HPDE6-E6E7 (cell line): Measurements from ENCODE around the gene NPHS1.
"Not testable (repeated sequence)": the region's sequence is repeated elsewhere in the genome, so short reads cannot be mapped to it uniquely, and the experiment has no call there.

Experiments used
- DNase-seq: peaks from one replicate; pipeline ENCODE4 v3.0.0; 2011; ENCODE audit warnings: missing footprints; ENCODE audit errors: extremely low spot score

NPHS1 gene, protein sequence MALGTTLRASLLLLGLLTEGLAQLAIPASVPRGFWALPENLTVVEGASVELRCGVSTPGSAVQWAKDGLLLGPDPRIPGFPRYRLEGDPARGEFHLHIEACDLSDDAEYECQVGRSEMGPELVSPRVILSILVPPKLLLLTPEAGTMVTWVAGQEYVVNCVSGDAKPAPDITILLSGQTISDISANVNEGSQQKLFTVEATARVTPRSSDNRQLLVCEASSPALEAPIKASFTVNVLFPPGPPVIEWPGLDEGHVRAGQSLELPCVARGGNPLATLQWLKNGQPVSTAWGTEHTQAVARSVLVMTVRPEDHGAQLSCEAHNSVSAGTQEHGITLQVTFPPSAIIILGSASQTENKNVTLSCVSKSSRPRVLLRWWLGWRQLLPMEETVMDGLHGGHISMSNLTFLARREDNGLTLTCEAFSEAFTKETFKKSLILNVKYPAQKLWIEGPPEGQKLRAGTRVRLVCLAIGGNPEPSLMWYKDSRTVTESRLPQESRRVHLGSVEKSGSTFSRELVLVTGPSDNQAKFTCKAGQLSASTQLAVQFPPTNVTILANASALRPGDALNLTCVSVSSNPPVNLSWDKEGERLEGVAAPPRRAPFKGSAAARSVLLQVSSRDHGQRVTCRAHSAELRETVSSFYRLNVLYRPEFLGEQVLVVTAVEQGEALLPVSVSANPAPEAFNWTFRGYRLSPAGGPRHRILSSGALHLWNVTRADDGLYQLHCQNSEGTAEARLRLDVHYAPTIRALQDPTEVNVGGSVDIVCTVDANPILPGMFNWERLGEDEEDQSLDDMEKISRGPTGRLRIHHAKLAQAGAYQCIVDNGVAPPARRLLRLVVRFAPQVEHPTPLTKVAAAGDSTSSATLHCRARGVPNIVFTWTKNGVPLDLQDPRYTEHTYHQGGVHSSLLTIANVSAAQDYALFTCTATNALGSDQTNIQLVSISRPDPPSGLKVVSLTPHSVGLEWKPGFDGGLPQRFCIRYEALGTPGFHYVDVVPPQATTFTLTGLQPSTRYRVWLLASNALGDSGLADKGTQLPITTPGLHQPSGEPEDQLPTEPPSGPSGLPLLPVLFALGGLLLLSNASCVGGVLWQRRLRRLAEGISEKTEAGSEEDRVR (N-terminal part only)

DNA sequence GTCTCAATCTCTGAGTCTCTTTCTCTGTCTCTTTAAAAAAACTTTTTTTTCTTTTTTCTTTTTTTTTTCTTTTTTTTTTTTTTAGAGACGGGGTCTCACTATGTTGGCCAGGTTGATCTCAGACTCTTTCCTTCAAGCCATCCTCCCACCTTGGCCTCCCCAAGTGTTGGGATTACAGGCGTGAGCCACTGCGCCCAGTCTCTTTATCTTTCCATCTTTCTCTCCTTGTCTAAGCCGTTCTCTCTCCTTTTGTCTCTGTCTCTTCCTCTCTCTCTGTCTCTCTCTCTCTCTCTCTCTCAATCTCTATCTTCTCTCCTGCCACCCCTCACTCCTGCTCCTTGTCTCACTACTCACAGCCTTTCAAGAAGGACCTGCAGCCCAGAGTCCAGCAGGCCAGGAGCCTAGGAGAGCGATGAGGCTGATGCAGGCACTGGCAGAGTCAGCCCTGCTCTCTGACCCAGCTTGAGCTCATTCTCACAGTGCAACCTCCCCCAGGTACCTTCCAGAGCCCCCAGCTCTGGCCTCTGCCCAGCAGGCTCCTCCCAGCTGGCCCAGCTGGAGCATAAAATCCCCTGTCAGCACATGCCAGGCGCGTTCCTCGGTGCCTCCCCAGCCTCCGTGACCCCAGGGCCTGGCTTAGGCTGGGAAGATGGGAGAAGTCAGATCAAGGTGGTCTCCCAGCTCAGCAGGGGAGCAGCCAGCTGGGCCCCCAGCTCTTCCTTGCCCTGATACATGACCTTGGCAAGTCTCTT lies at the start of gene NPHS1:
TSS of gene NPHS1 (minus strand) at position 476 of the 752 bp plus-strand sequence. CDS start 667 bp downstream, outside the sequence.
- no peak for DNase-seq

DNA sequence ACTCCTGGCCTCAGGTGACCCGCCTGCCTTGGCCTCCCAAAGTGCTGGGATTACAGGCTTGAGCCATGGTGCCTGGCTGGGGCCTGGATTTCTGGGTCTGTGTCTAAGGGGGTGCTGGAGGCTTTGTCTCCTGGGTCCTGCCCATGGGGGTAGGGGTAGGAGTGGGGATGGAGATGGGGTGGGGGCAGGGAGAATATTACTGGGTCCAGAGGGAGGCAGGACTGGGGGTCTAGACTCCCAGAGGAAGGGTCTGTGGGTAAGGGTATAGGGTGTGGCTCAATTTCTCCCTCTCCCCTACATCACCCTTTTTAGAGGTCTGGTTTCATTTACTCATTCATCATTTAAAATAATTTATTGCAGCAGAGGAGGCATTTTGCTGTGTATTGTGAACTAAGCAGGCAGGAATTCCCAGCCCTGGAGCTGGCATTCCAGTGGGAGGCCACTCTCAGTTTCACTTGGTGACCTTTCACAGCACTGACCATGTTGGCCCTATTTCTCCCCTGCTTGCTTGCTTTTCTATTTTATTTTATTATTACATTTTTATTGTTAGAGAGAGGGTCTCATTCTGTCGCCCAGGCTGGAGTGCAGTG lies 48.8 kb upstream of the NPHS1 start:
- DNase-seq: no peak

GRCh38 chr19:35899547-35900214 lies 47.4 kb upstream of the NPHS1 start:
- peak; percentile 76 for DNase-seq

- DNase-seq: no peak
These were observed 46.1 kb upstream of the NPHS1 start for GRCh38 chr19:35898499-35898809.

DNA sequence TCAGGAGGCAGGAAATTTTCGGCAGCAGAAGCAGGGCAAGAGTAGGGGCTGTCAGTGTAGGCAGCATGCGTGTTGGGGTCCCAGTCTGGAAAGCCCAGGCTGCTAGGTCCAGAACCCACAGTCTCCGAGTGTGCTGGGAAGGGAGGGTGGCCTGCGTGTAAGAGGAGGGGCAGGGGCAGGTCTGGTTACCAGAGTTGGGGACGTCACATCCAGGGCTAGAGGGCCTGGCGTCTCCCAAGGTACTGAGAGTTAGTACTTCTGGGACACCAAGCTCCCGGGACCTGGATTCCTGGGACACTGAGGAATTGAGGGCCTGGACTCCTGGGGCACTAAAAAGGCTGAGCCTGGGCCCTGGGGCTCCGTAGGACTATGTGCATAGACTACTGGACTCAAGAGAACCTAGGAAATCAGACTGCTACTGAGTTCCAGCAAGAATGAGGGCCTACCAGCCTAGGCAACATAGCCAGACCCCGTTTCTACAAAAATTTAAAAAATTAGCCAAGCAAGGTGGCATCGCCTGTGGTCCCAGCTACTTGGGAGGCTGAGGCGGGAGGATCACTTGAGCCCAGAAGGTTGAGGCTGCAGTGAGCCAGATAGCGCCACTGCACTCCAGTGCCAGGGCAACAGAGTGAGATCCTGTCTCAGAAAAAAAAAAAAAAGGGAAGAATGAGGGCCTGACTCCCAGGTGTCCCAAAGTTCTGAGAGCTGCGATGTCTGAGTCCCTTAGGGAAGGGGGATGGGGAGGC lies 45.6 kb upstream of the NPHS1 start:
- no peak for DNase-seq

DNA sequence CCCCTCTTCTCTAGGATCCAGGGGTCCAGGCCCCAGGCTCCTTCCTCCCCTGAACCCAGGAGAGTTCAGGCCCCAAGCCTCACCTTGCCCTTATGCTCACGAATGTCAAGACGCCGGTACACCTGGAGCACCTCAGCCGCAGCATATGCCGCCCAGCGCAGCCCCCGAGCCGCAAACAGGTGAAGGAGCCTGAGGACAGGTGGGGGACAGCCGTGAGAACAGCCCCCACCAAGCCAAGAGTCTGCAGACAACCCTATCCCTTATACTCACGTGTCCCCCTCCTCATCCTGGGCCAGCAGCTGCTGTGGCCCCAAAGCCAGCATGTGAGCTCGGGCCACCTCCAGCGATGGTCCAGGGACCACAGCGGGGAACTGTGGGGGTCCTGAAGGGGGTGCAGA lies 44.3 kb upstream of the NPHS1 start:
- DNase-seq: no peak

GRCh38 chr19:35895911-35896642 lies 43.8 kb upstream of the NPHS1 start:
- no peak for DNase-seq

DNA sequence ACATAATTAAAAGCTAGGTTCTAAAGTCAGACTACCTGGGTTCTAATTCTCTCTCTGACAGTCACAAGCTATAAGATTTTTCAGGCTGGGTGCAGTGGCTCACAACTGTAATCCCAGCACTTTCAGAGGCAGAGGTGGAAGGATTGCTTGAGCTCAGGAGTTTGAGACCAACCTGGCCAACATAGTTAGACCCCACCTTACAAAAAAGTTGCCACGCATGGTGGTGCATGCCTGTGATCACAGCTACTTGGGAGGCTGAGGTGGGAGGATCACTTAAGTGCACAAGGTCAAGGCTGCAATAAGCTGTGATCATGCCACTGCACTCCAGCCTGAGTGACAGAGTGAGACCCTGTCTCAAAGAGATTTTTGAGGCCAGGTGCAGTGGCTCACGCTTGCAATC lies 42.0 kb upstream of the NPHS1 start:
- DNase-seq: no peak

DNA sequence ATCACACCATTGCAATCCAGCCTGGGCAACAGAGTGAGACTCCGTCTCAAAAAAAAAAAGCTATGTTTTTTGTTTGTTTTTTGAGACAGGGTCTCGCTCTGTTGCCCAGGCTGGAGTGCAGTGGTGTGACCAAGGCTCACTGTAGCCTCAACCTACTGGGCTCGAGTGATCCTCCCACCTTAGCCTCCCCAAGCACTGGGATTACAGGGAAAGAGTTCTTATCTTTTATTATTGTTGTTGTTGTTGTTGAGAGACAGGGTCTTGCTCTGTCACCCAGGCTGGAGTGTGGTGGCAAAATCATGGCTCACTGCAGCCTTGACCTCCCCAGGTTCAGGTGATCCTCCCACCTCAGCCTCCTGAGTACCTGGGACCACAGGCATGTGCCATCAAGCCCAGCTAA lies 39.5 kb upstream of the NPHS1 start:
- DNase-seq: not testable (repeated sequence)

- no peak for DNase-seq
These were observed 37.9 kb upstream of the NPHS1 start for GRCh38 chr19:35890113-35890650.

GRCh38 chr19:35889370-35890112 lies 37.2 kb upstream of the NPHS1 start:
- DNase-seq: no peak

DNA sequence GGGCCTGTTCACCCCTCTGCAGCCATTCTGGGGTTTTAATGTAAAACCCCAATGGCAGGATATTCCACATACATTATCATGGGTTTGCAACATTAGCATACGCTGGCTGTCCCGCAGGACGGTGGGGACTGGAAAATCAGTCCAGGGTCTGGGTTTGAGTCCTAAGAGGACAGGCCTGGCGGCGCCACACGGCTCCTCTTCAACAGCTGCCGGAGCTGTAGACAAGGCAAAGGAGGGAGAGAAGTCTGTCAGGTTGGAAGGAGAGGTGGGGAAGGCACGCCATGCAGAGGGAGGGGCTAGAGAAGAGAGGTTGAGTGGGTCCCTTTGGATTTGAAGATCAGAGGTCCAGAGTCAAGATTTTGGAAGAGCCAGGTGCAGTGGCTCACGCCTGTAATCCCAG lies 36.1 kb upstream of the NPHS1 start:
- no peak for DNase-seq

DNA sequence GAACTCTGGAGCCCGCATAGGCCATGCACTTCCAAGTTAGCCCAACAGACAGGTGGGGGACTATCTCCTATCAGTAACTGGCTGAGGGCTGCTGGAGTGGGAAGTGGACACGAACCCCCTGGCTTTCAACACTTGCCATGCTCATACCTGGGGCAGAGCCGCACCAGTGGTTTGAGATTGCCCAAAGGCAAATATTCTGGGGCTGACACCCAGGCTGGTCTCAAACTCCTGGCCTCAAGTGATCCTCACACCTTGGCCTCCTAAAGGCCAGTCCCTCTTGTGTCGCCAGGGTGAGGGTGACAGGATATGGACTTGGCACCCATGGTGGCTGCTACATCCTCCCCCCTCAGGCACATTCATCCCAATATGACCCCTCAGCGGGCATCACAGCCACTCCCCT lies 34.9 kb upstream of the NPHS1 start:
- DNase-seq: no peak

- no peak for DNase-seq
These were observed 33.6 kb upstream of the NPHS1 start for GRCh38 chr19:35885904-35886303.

DNA sequence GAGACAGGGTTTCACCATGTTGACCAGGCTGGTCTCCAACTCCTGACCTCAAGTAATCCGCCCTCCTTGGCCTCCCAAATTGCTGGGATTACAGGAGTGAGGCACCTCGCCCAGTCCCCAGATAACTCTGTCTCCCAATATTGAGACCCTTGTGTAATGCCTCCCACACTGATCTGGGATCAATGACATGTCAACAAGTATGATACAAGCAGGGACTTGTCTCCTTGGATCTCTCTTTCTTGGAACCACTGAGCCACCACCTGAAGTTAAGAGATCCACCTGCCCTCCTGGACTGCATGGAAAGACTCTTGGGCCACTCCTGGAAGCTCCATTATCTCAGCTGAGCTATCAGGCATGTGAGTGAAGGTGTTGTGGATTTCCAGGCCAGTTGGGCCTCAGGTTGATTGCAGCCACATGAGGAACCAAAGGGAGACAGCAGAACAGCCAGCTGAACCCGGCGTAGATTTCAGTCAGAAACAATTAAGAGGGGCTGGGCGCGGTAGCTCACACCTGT lies 33.0 kb upstream of the NPHS1 start:
- no peak for DNase-seq

- no peak for DNase-seq
These were observed 31.6 kb upstream of the NPHS1 start for GRCh38 chr19:35883882-35884281.

DNA sequence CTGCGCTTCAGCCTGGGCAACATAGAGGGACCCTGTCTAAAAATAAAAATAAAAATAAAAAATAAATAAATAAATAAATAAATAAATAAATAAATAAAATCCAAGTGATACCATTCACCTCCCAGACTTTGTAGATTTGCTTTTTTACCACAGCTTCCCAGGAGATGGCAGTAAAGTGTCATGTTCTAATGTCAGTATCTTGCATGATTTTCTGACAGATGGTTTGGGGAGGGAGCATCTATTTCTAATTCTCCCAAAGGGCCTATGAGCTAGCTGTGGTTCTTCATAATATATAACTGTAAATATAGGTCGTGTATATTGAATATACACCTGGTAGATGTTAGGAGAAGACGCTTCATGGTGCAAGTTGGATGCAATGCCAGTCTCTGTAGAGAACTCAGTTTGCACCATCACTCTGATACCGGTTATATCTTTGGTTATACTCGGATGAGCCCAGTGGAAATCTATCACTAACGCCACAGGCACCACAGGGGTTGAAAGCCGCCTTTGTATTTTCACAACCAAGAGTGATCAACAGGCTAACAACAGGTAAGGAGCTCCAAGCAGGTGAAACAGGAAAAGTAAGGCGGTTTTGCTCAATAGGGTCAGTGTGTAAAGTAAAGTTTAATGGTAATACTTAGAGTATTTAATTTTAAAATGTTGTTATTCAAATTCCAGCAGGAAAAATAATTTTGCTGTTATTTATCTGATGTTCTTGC lies 30.0 kb upstream of the NPHS1 start:
- peak; percentile 48 for DNase-seq
